ENCODE measurements around the gene DOCK11.

GRCh38 chrX:118694638-118695037 is 199.0 kb downstream of the DOCK11 start:
- TF ChIP-seq EP300 (IDR thresholded peaks at IDR 0.05) (no peak), CTCF (IDR thresholded peaks at IDR 0.05) (no peak), POLR2A (IDR thresholded peaks at IDR 0.05) (no peak), POLR2AphosphoS5 (IDR thresholded peaks at IDR 0.05) (no peak)
